Activated gamma-delta T cell treated with anti-CD3 and anti-CD28 coated beads, Interleukin-2, amount 50 U/mL, for 16 hours (primary cell): Measurements from ENCODE around the gene SLC35E3.

Experiments used
- DNase-seq: peaks from one replicate; pipeline ENCODE4 v3.0.0-alpha.2; 2020; ENCODE audit warnings: low read depth

Gene SLC35E3

GRCh38 chr12:68771223-68771925 lies 25.4 kb downstream of the SLC35E3 start:
- DNase-seq, result no peak

- DNase-seq, result no peak
These were observed 26.7 kb downstream of the SLC35E3 start for GRCh38 chr12:68772714-68773113.

- no peak for DNase-seq
These were observed 27.6 kb downstream of the SLC35E3 start for GRCh38 chr12:68773582-68773981.

- no peak for DNase-seq
These were observed 29.2 kb downstream of the SLC35E3 start for GRCh38 chr12:68775121-68775630.

- DNase-seq, result no peak
These were observed 31.1 kb downstream of the SLC35E3 start for GRCh38 chr12:68776976-68777610.

- DNase-seq, result no peak
These were observed 33.3 kb downstream of the SLC35E3 start for GRCh38 chr12:68779280-68779679.

- no peak for DNase-seq
These were observed 34.8 kb downstream of the SLC35E3 start for GRCh38 chr12:68780731-68781130.

- DNase-seq, result no peak
These were observed 35.8 kb downstream of the SLC35E3 start for GRCh38 chr12:68781728-68782127.

- DNase-seq, result no peak
These were observed 38.0 kb downstream of the SLC35E3 start for GRCh38 chr12:68784015-68784414.

GRCh38 chr12:68785358-68785757 lies 39.4 kb downstream of the SLC35E3 start:
- no peak for DNase-seq

- DNase-seq, result no peak
These were observed 39.8 kb downstream of the SLC35E3 start for GRCh38 chr12:68785823-68786222.

GRCh38 chr12:68786929-68787328 lies 41.0 kb downstream of the SLC35E3 start:
- DNase-seq, result no peak

GRCh38 chr12:68788554-68789143 lies 42.7 kb downstream of the SLC35E3 start:
- DNase-seq, result no peak

GRCh38 chr12:68789144-68789878 lies 43.3 kb downstream of the SLC35E3 start:
- DNase-seq, result no peak

GRCh38 chr12:68790081-68790951 lies 44.3 kb downstream of the SLC35E3 start:
- DNase-seq, result no peak

- no peak for DNase-seq
These were observed 44.9 kb downstream of the SLC35E3 start for GRCh38 chr12:68790952-68791234.

- no peak for DNase-seq
These were observed 46.0 kb downstream of the SLC35E3 start for GRCh38 chr12:68791897-68792481.

- no peak for DNase-seq
These were observed 47.0 kb downstream of the SLC35E3 start for GRCh38 chr12:68792952-68793351.

- DNase-seq, result no peak
These were observed 47.5 kb downstream of the SLC35E3 start for GRCh38 chr12:68793436-68793835.

- no peak for DNase-seq
These were observed 48.1 kb downstream of the SLC35E3 start for GRCh38 chr12:68793975-68794652.
